ENCODE results near the gene LAMA3.
"Not testable (repeated sequence)": the region's sequence is repeated elsewhere in the genome, so short reads cannot be mapped to it uniquely, and the experiment has no call there.

The LAMA3 gene

GRCh38 chr18:23733265-23733664 lies 44.0 kb downstream of the LAMA3 start:
- DNase-seq = not testable (repeated sequence)

GRCh38 chr18:23733895-23734294 lies 44.6 kb downstream of the LAMA3 start:
- DNase-seq = no peak

- DNase-seq = no peak
These were observed 45.8 kb downstream of the LAMA3 start for GRCh38 chr18:23735021-23735464.

GRCh38 chr18:23737578-23737977 lies 48.3 kb downstream of the LAMA3 start:
- DNase-seq = no peak

- no peak for DNase-seq
These were observed 48.9 kb downstream of the LAMA3 start for GRCh38 chr18:23738151-23738550.

GRCh38 chr18:23738575-23738974 lies 49.3 kb downstream of the LAMA3 start:
- DNase-seq = no peak

- DNase-seq = no peak
These were observed 51.0 kb downstream of the LAMA3 start for GRCh38 chr18:23740105-23740830.

GRCh38 chr18:23741967-23742366 lies 52.7 kb downstream of the LAMA3 start:
- DNase-seq = not testable (repeated sequence)

- DNase-seq = no peak
These were observed 54.6 kb downstream of the LAMA3 start for GRCh38 chr18:23743733-23744333.

GRCh38 chr18:23745366-23745765 lies 56.1 kb downstream of the LAMA3 start:
- DNase-seq = no peak

GRCh38 chr18:23746851-23747250 lies 57.6 kb downstream of the LAMA3 start:
- no peak for DNase-seq

- DNase-seq = no peak
These were observed 63.1 kb downstream of the LAMA3 start for GRCh38 chr18:23752363-23752762.

GRCh38 chr18:23752796-23753195 lies 63.5 kb downstream of the LAMA3 start:
- DNase-seq = no peak

GRCh38 chr18:23756590-23757436 lies 67.6 kb downstream of the LAMA3 start:
- no peak for DNase-seq

GRCh38 chr18:23757437-23757733 lies 68.1 kb downstream of the LAMA3 start:
- no peak for DNase-seq

- DNase-seq = no peak
These were observed 69.0 kb downstream of the LAMA3 start for GRCh38 chr18:23758281-23758680.

GRCh38 chr18:23761941-23762340 lies 72.7 kb downstream of the LAMA3 start:
- DNase-seq = no peak

- DNase-seq = no peak
These were observed 74.1 kb downstream of the LAMA3 start for GRCh38 chr18:23763343-23763742.

- DNase-seq = no peak
These were observed 76.7 kb downstream of the LAMA3 start for GRCh38 chr18:23765931-23766330.

GRCh38 chr18:23772327-23773024 lies 83.2 kb downstream of the LAMA3 start:
- no peak for DNase-seq

GRCh38 chr18:23776306-23776705 lies 87.1 kb downstream of the LAMA3 start:
- DNase-seq = no peak

GRCh38 chr18:23778828-23779227 lies 89.6 kb downstream of the LAMA3 start:
- no peak for DNase-seq

GRCh38 chr18:23779696-23780303 lies 90.5 kb downstream of the LAMA3 start:
- DNase-seq = no peak

All from stimulated activated CD4-positive, alpha-beta T cell treated with anti-CD3 and anti-CD28 coated beads, Interleukin-15, amount 100 ng/mL, for 24 hours (primary cell).